IMR-90 (cell line): ENCODE results near the gene MR1. TPM values are rescaled to one million over a fixed set of nuclear protein-coding genes. Genes with fewer than 3 reads are reported as not detected.

ENCODE experiments used
- ATAC-seq: fragments of 200-7000 bp; cut with Tn5 transposase; 2 replicates; pipeline ENCODE4 v1.9.1; 2020; ENCODE audit warnings: low read depth, mild to moderate bottlenecking, moderate library complexity
- BruUV-seq: library from RNA; stranded (reverse); fragments of 400-500 nt; replicated peaks from 2 replicates; lab custom pipeline; 2021; lab: Mats Ljungman, UMichigan
- CTCF ChIA-PET: fragments of 300-600 bp; formaldehyde crosslinking; extraction: SDS; loops from one replicate; lab custom pipeline; 2021; ENCODE audit warnings: antibody characterized with exemption; lab: Yijun Ruan, JAX
- POLR2A ChIA-PET: fragments of 300-600 bp; sonication (Branson Sonifier 250); formaldehyde crosslinking; loops from one replicate; lab custom pipeline; 2022; ENCODE audit warnings: antibody characterized with exemption; ENCODE audit not compliant: unreplicated experiment; lab: Charles Lee
- DNase-seq: peaks from one replicate; pipeline ENCODE4 v3.0.0; 2013
- H2AFZ ChIP-seq: replicated peaks from 2 replicates; pipeline ENCODE3; 2013; ENCODE audit warnings: low read length, mild to moderate bottlenecking; ENCODE audit not compliant: poor library complexity
- H2AK5ac ChIP-seq: 2 replicates; pipeline ENCODE4 v1.6.1; 2013; ENCODE audit warnings: low read depth, low read length, inconsistent platforms
- H2AK9ac ChIP-seq: replicated peaks from 2 replicates; pipeline ENCODE3; 2013; ENCODE audit warnings: mild to moderate bottlenecking, low read depth, low read length, moderate library complexity; ENCODE audit not compliant: poor library complexity
- H2BK120ac ChIP-seq: 2 replicates; pipeline ENCODE4 v1.6.1; 2013; ENCODE audit warnings: low read depth, low read length, inconsistent platforms
- H2BK15ac ChIP-seq: 3 replicates; pipeline ENCODE4 v1.6.1; 2013; ENCODE audit warnings: low read depth, low read length, inconsistent platforms
- H2BK20ac ChIP-seq: 2 replicates; pipeline ENCODE4 v1.6.1; 2013; ENCODE audit warnings: low read depth, mild to moderate bottlenecking, inconsistent platforms, low read length, moderate library complexity
- H2BK5ac ChIP-seq: 2 replicates; pipeline ENCODE4 v1.6.1; 2013; ENCODE audit warnings: mild to moderate bottlenecking, low read depth, low read length, inconsistent platforms; ENCODE audit not compliant: poor library complexity, severe bottlenecking
- H3K14ac ChIP-seq: replicated peaks from 2 replicates; pipeline ENCODE4 v1.6.1; 2013; ENCODE audit warnings: low read depth, low read length, inconsistent platforms
- H3K18ac ChIP-seq: 2 replicates; pipeline ENCODE4 v1.6.1; 2013; ENCODE audit warnings: low read depth, low read length, control low read depth
- H3K23ac ChIP-seq: 2 replicates; pipeline ENCODE4 v1.6.1; 2013; ENCODE audit warnings: low read depth, low read length, inconsistent platforms
- H3K27ac ChIP-seq: 2 replicates; pipeline ENCODE4 v1.5.1; 2013; ENCODE audit warnings: mild to moderate bottlenecking, control low read depth, low read length; ENCODE audit not compliant: insufficient read depth
- H3K27me3 ChIP-seq: 2 replicates; pipeline ENCODE4 v1.6.1; 2013; ENCODE audit warnings: low read length; ENCODE audit not compliant: control insufficient read depth, insufficient read depth
- H3K36me3 ChIP-seq: 2 replicates; pipeline ENCODE4 v1.6.1; 2013; ENCODE audit warnings: low read length, mixed read lengths; ENCODE audit not compliant: control insufficient read depth, insufficient read depth
- H3K4ac ChIP-seq: 2 replicates; pipeline ENCODE4 v1.6.1; 2013; ENCODE audit warnings: low read depth, low read length, inconsistent platforms
- H3K4me1 ChIP-seq: 2 replicates; pipeline ENCODE4 v1.6.1; 2013; ENCODE audit warnings: low read length, mixed read lengths; ENCODE audit not compliant: control insufficient read depth, insufficient read depth
- H3K4me2 ChIP-seq: 2 replicates; pipeline ENCODE4 v1.6.1; 2013; ENCODE audit warnings: low read depth, mild to moderate bottlenecking, control low read depth, low read length, moderate library complexity
- H3K4me3 ChIP-seq: 2 replicates; pipeline ENCODE4 v1.5.1; 2013; ENCODE audit warnings: low read depth, mild to moderate bottlenecking, control low read depth, low read length, moderate library complexity; ENCODE audit not compliant: insufficient read depth
- H3K56ac ChIP-seq: 2 replicates; pipeline ENCODE4 v1.6.1; 2013; ENCODE audit warnings: low read length, inconsistent platforms; ENCODE audit not compliant: insufficient read depth; ENCODE audit errors: extremely low read depth
- H3K79me1 ChIP-seq, 2 experiments: 2 replicates each; pipeline ENCODE4 v1.6.1; 2013; ENCODE audit warnings: low read length in 2 of 2, inconsistent platforms in 1 of 2, low read depth in 1 of 2
- H3K9ac ChIP-seq: 2 replicates; pipeline ENCODE4 v1.6.1; 2013; ENCODE audit warnings: low read depth, low read length, control low read depth
- H3K9me1 ChIP-seq: 2 replicates; pipeline ENCODE4 v1.6.1; 2013; ENCODE audit warnings: low read length, inconsistent platforms; ENCODE audit not compliant: insufficient read depth
- H3K9me3 ChIP-seq: 2 replicates; pipeline ENCODE4 v1.6.1; 2013; ENCODE audit warnings: low read length; ENCODE audit not compliant: control insufficient read depth, insufficient read depth
- H4K20me1 ChIP-seq: 2 replicates; pipeline ENCODE4 v1.6.1; 2013; ENCODE audit warnings: low read length, inconsistent platforms; ENCODE audit not compliant: insufficient read depth
- H4K5ac ChIP-seq: 2 replicates; pipeline ENCODE4 v1.6.1; 2013; ENCODE audit warnings: mild to moderate bottlenecking, low read depth, low read length, control low read depth
- H4K8ac ChIP-seq, 2 experiments: 2 replicates each; pipeline ENCODE4 v1.6.1; 2013; ENCODE audit warnings: low read depth in 2 of 2, low read length in 2 of 2, control low read depth in 1 of 2, inconsistent platforms in 1 of 2
- H4K91ac ChIP-seq: 2 replicates; pipeline ENCODE4 v1.6.1; 2013; ENCODE audit warnings: low read depth, low read length, inconsistent platforms; ENCODE audit not compliant: insufficient read depth
- BHLHE40 ChIP-seq: fragments of 150-350 bp; IDR thresholded peaks from 2 replicates; pipeline ENCODE4 v1.6.1; 2016; ENCODE audit warnings: mild to moderate bottlenecking, low read depth, low read length
- MAFK ChIP-seq: IDR thresholded peaks from 2 replicates; pipeline ENCODE4 v1.6.1; 2012; ENCODE audit warnings: low read depth, low read length, improper control_type of control experiment
- MAZ ChIP-seq: IDR thresholded peaks from 2 replicates; pipeline ENCODE4 v1.6.1; 2012; ENCODE audit warnings: low read depth, mild to moderate bottlenecking, low read length, improper control_type of control experiment, moderate library complexity, borderline replicate concordance
- MXI1 ChIP-seq: IDR thresholded peaks from 2 replicates; pipeline ENCODE4 v1.6.1; 2012; ENCODE audit warnings: low read depth, mild to moderate bottlenecking, low read length, moderate library complexity, borderline replicate concordance
- NFE2L2 ChIP-seq: fragments of 150-350 bp; IDR thresholded peaks from 2 replicates; pipeline ENCODE4 v1.6.1; 2016; ENCODE audit warnings: low read depth, mild to moderate bottlenecking, low read length
- POLR2A ChIP-seq: IDR thresholded peaks from 2 replicates; pipeline ENCODE4 v1.6.1; 2012; ENCODE audit warnings: mild to moderate bottlenecking, low read depth, low read length
- RCOR1 ChIP-seq: IDR thresholded peaks from 2 replicates; pipeline ENCODE4 v1.6.1; 2012; ENCODE audit warnings: mild to moderate bottlenecking, low read length, improper control_type of control experiment; ENCODE audit not compliant: insufficient replicate concordance
- RFX5 ChIP-seq: IDR thresholded peaks from 2 replicates; pipeline ENCODE4 v1.8.0; 2012; ENCODE audit warnings: low read depth, mild to moderate bottlenecking, low read length, moderate library complexity
- SMC3 ChIP-seq: fragments of 150-350 bp; IDR thresholded peaks from 2 replicates; pipeline ENCODE4 v1.6.1; 2016; ENCODE audit warnings: low read depth, mild to moderate bottlenecking, antibody characterized with exemption, low read length, moderate library complexity
- USF2 ChIP-seq: fragments of 150-350 bp; IDR thresholded peaks from 2 replicates; pipeline ENCODE4 v1.6.1; 2017; ENCODE audit warnings: mild to moderate bottlenecking, antibody characterized with exemption, low read length, low read depth
- WGBS, 2 experiments: methylation state at CpG; one replicate each; pipeline versions ENCODE4 v1.1.5 to v1.1.7; 2013; ENCODE audit warnings: missing lambda C conversion rate in 2 of 2; ENCODE audit not compliant: insufficient read length in 1 of 2; ENCODE audit errors: extremely low coverage in 2 of 2; 5-methylcytosine and 5-hydroxymethylcytosine counted together
- dilution Hi-C: fragments of 300-500 bp; cut with HindIII; formaldehyde crosslinking; loops from one replicate; pipeline ENCODE4 v1.14.3; 2018; ENCODE audit warnings: low sequenced_read_pairs; ENCODE audit not compliant: unreplicated experiment
- in situ Hi-C: fragments of 300-500 bp; cut with MboI; formaldehyde crosslinking; loops from 3 replicates; pipeline ENCODE4 v1.14.3; 2019; ENCODE audit warnings: low sequenced_read_pairs, inconsistent platforms, mixed read lengths
- intact Hi-C: fragments of 100-400 bp; cut with micrococcal nuclease; formaldehyde crosslinking; loops from 2 replicates; pipeline ENCODE4 v1.10.0; 2022
- polyA plus RNA-seq, 3 experiments: library from polyadenylated mRNA; depleted of rRNA; stranded (reverse); fragments of >200 nt; gene quantifications; 2 replicates each; pipeline ENCODE4 v1.2.3, GENCODE V29; 2012; ENCODE audit warnings: low replicate concordance in 1 of 3
- total RNA-seq: library from RNA; depleted of rRNA; stranded (reverse); fragments of >200 nt; gene quantifications from 2 replicates; pipeline ENCODE4 v1.2.3, GENCODE V29; 2012
- TF ChIP-seq, protein P1 (sequence below): fragments of 150-350 bp; IDR thresholded peaks from 2 replicates; pipeline ENCODE4 v1.6.1; 2016; ENCODE audit warnings: low read depth, mild to moderate bottlenecking, low read length, moderate library complexity, borderline replicate concordance
- TF ChIP-seq, protein P2 (sequence below): conservative IDR thresholded peaks from 2 replicates; pipeline ENCODE4 v1.5.1; 2012; ENCODE audit warnings: mild to moderate bottlenecking, low read depth, low read length, improper control_type of control experiment

The MR1 gene
- total and polyA plus RNA-seq, 2 of the 4 experiments (the other 2 are of a cell fraction) = 6.0 to 6.1 TPM

DNA sequence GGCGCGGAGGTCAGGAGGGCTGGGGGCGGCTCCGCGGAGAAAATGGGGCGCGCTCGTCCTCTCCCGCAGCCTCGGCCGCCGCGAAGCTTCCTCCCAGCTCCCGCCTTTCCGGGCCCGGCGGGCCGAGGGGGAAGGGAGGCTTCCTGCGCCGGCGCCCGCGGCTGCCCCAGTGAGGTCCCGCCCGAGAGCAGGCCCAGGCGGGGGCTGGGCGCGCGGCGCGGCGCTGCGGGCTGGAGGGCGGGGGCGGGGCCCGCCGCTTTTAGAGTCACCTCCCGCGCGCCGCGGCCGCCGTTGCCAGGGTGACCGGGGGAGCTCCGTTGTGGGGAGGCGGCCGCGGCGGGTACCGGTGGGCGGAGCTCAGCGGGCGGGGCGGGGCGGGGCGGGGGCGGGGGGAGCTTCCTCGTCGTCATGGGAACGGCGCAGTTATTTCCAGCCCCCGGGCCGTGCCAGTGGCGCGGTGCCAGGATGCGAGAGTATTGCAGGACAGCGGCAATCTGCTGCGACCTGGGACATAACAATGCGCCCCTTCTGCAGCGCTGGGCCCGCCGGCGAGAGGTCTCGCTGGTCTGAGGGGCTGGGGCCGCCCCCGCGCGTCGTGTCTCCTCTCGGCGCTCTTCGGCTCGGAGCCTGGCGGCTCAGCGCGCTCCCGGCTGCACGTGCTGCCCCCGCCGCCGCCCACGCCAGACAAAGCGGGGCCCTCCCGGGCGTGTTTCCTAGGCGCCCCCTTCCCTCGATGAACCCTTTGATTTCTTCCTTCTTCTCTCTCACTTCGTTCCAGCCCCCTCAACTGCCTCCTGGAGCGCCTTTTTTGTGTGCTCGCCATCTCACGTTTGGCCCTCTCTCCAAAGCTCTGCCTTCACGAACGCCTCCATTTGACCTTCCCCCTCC, 71.6 kb downstream of the MR1 start:
- peak overlapping the region; percentile 40; the same call in 2 of the 3 replicates for H2BK15ac ChIP-seq
- peaks cover 30% of the 10 kb centered on the region for H3K4me1 ChIP-seq
- no peaks in the 10 kb centered on the region for H4K20me1 ChIP-seq
- H3K56ac ChIP-seq = peak overlapping the region; percentile 87; the same call in 1 of the 2 replicates
- peak overlapping the region; percentile 80 for H4K91ac ChIP-seq
- CTCF ChIA-PET = interaction anchor here (0.6 to 1.1 kb wide), 3 partner anchors 37 to 67 kb away, joined by 3 read pairs; no protein-coding TSS in a partner anchor
- H2BK120ac ChIP-seq = peak overlapping the region; percentile 90
- H2AK9ac ChIP-seq = peak overlapping the region; percentile 98
- 9% methylated on average over 48 of the region's 104 CpGs; no CpG with 5 or more reads in 1 of the 2 experiments for WGBS, 2 experiments
- POLR2A ChIA-PET = interaction anchor here (0.7 to 1.8 kb wide), 4 partner anchors 11 to 26 kb away, joined by 3 to 14 read pairs (median 4); no protein-coding TSS in a partner anchor
- peak overlapping the region; percentile 85 for H4K5ac ChIP-seq
- H2AFZ ChIP-seq = peak overlapping the region; percentile 90
- H4K8ac ChIP-seq = peak overlapping the region; percentile 42 to 85
- peak overlapping the region; percentile 82 for H3K18ac ChIP-seq
- no peaks in the 10 kb centered on the region for H3K36me3 ChIP-seq
- peak overlapping the region; percentile 10; the same call in 1 of the 2 replicates for H2BK20ac ChIP-seq
- intact Hi-C loops = loop anchor here (2.0 kb wide), 1 partner anchor 77 kb away; no protein-coding TSS in a partner anchor
- peak overlapping the region; percentile 92 for H3K9ac ChIP-seq
- H3K9me3 ChIP-seq = no peaks in the 10 kb centered on the region
- ATAC-seq (peak; percentile 93), DNase-seq (peak; percentile 83)
- no TSS peak for BruUV-seq
- H3K23ac ChIP-seq = peak overlapping the region; percentile 96
- H3K9me1 ChIP-seq = peaks cover 28% of the 10 kb centered on the region
- H3K14ac ChIP-seq = peak overlapping the region; percentile 96
- peak overlapping the region; percentile 50 for H2BK5ac ChIP-seq
- in situ Hi-C loops = no loop called here
- H3K27ac ChIP-seq = peak overlapping the region; percentile 86
- no peaks in the 10 kb centered on the region for H3K27me3 ChIP-seq
- peak overlapping the region; percentile 84 for H3K4me3 ChIP-seq
- H3K4me2 ChIP-seq = peak overlapping the region; percentile 98
- H3K4ac ChIP-seq = peak overlapping the region; percentile 97
- peaks cover 21 to 50% of the 10 kb centered on the region in 2 experiments for H3K79me1 ChIP-seq
- peak overlapping the region; percentile 90 for H2AK5ac ChIP-seq
- dilution Hi-C loops = no loop called here
- TF ChIP-seq, protein P1, sequence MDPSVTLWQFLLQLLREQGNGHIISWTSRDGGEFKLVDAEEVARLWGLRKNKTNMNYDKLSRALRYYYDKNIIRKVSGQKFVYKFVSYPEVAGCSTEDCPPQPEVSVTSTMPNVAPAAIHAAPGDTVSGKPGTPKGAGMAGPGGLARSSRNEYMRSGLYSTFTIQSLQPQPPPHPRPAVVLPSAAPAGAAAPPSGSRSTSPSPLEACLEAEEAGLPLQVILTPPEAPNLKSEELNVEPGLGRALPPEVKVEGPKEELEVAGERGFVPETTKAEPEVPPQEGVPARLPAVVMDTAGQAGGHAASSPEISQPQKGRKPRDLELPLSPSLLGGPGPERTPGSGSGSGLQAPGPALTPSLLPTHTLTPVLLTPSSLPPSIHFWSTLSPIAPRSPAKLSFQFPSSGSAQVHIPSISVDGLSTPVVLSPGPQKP = no peak
- no peak for TF ChIP-seq MAFK
- TF ChIP-seq MAZ = peak; percentile 85
- TF ChIP-seq POLR2A = peak; percentile 53
- no peak for TF ChIP-seq RCOR1
- peak; percentile 88 for TF ChIP-seq BHLHE40
- no peak for TF ChIP-seq RFX5
- TF ChIP-seq SMC3 = no peak; the same call in 1 of the 2 replicates
- TF ChIP-seq MXI1 = peak; percentile 41; the same call in 1 of the 2 replicates
- no peak for TF ChIP-seq NFE2L2
- peak; percentile 29; the same call in 1 of the 2 replicates for TF ChIP-seq USF2
- TF ChIP-seq, protein P2, sequence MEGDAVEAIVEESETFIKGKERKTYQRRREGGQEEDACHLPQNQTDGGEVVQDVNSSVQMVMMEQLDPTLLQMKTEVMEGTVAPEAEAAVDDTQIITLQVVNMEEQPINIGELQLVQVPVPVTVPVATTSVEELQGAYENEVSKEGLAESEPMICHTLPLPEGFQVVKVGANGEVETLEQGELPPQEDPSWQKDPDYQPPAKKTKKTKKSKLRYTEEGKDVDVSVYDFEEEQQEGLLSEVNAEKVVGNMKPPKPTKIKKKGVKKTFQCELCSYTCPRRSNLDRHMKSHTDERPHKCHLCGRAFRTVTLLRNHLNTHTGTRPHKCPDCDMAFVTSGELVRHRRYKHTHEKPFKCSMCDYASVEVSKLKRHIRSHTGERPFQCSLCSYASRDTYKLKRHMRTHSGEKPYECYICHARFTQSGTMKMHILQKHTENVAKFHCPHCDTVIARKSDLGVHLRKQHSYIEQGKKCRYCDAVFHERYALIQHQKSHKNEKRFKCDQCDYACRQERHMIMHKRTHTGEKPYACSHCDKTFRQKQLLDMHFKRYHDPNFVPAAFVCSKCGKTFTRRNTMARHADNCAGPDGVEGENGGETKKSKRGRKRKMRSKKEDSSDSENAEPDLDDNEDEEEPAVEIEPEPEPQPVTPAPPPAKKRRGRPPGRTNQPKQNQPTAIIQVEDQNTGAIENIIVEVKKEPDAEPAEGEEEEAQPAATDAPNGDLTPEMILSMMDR = no peak
